Measurements from ENCODE around the gene AATK.

- TF ChIP-seq SP1 (IDR thresholded peaks at IDR 0.05) (no peak), FOXM1 (IDR thresholded peaks at IDR 0.05; ENCODE audit: borderline replicate concordance) (no peak), TARDBP (IDR thresholded peaks at IDR 0.05) (no peak)
Measured at GRCh38 chr17:81152288-81152828, 13.7 kb downstream of the AATK start.

Data from HEK293T (cell line).